Stimulated activated CD4-positive, alpha-beta T cell treated with anti-CD3 and anti-CD28 coated beads, Interleukin-1b, Interleukin-23, amount 100 ng/mL, for 1 hour (primary cell): Measurements from ENCODE around the gene SLC41A3.
"Not testable (repeated sequence)": the region's sequence is repeated elsewhere in the genome, so short reads cannot be mapped to it uniquely, and the experiment has no call there.

Experiments used
- DNase-seq, 2 donors: peaks; one replicate each; pipeline ENCODE4 v3.0.0-alpha.2; 2020; ENCODE audit warnings: low read depth in 2 of 2

Gene SLC41A3

GRCh38 chr3:126053949-126054569 is 29.9 kb downstream of the SLC41A3 start:
- no peak for DNase-seq

GRCh38 chr3:126053513-126053912 is 30.4 kb downstream of the SLC41A3 start:
- DNase-seq, result no peak

GRCh38 chr3:126052196-126053058 is 31.5 kb downstream of the SLC41A3 start:
- DNase-seq, result no peak

GRCh38 chr3:126051741-126052140 is 32.2 kb downstream of the SLC41A3 start:
- DNase-seq, result no peak

GRCh38 chr3:126051234-126051633 is 32.7 kb downstream of the SLC41A3 start:
- no peak for DNase-seq

- DNase-seq, result no peak
Observed at GRCh38 chr3:126050626-126051025, 33.3 kb downstream of the SLC41A3 start.

GRCh38 chr3:126050050-126050392 is 33.9 kb downstream of the SLC41A3 start:
- no peak for DNase-seq

- DNase-seq, result no peak
Observed at GRCh38 chr3:126049289-126050049, 34.5 kb downstream of the SLC41A3 start.

GRCh38 chr3:126040386-126040785 is 43.5 kb downstream of the SLC41A3 start:
- DNase-seq, result no peak

- no peak for DNase-seq
Observed at GRCh38 chr3:126039870-126040269, 44.1 kb downstream of the SLC41A3 start.

- not testable (repeated sequence) for DNase-seq
Observed at GRCh38 chr3:126038791-126039190, 45.1 kb downstream of the SLC41A3 start.

GRCh38 chr3:126036056-126036549 is 47.8 kb downstream of the SLC41A3 start:
- no peak for DNase-seq

GRCh38 chr3:126035362-126036050 is 48.4 kb downstream of the SLC41A3 start:
- DNase-seq, result no peak

- no peak for DNase-seq
Observed at GRCh38 chr3:126034481-126035361, 49.2 kb downstream of the SLC41A3 start.

GRCh38 chr3:126033765-126034164 is 50.2 kb downstream of the SLC41A3 start:
- no peak for DNase-seq

GRCh38 chr3:126033051-126033745 is 50.7 kb downstream of the SLC41A3 start:
- DNase-seq, result no peak

- no peak for DNase-seq
Observed at GRCh38 chr3:126031981-126032471, 51.9 kb downstream of the SLC41A3 start.

- no peak for DNase-seq
Observed at GRCh38 chr3:126030455-126030854, 53.5 kb downstream of the SLC41A3 start.

- no peak for DNase-seq
Observed at GRCh38 chr3:126029241-126029640, 54.7 kb downstream of the SLC41A3 start.

- DNase-seq, result no peak
Observed at GRCh38 chr3:126028096-126028495, 55.8 kb downstream of the SLC41A3 start.
